NCI-H82 treated with DMSO at 0.1 percent for 48 hours (cell line): Measurements from ENCODE around the gene MAMDC2.
A peak's percentile ranks its signal among the peaks of the same experiment; 100 is the strongest.

ENCODE experiments used
- DNase-seq: peaks from one replicate; lab custom pipeline; 2025; ENCODE audit not compliant: unreplicated experiment; lab: John Stamatoyannopoulos, UW

The MAMDC2 gene

GRCh38 chr9:70043689-70044489, at the start of gene MAMDC2:
Gene MAMDC2, plus strand, starts transcription at chr9:70043848. Its CDS starts 350 bp downstream, at chr9:70044198.
- no peak for DNase-seq

GRCh38 chr9:69995846-69996245, 47.8 kb upstream of the MAMDC2 start:
- no peak for DNase-seq

- no peak for DNase-seq
Observed at GRCh38 chr9:69996967-69997366, 46.7 kb upstream of the MAMDC2 start.

- DNase-seq, result no peak
Observed at GRCh38 chr9:69997524-69997923, 46.1 kb upstream of the MAMDC2 start.

- DNase-seq, result no peak
Observed at GRCh38 chr9:69999315-69999714, 44.3 kb upstream of the MAMDC2 start.

GRCh38 chr9:70000469-70000868, 43.2 kb upstream of the MAMDC2 start:
- no peak for DNase-seq

GRCh38 chr9:70003901-70004714, 39.5 kb upstream of the MAMDC2 start:
- no peak for DNase-seq

GRCh38 chr9:70006306-70006705, 37.3 kb upstream of the MAMDC2 start:
- no peak for DNase-seq

GRCh38 chr9:70007831-70008230, 35.8 kb upstream of the MAMDC2 start:
- DNase-seq, result no peak

GRCh38 chr9:70010015-70010414, 33.6 kb upstream of the MAMDC2 start:
- DNase-seq, result no peak

GRCh38 chr9:70011366-70011765, 32.3 kb upstream of the MAMDC2 start:
- DNase-seq, result no peak

GRCh38 chr9:70012569-70012968, 31.1 kb upstream of the MAMDC2 start:
- no peak for DNase-seq

GRCh38 chr9:70013598-70014196, 30.0 kb upstream of the MAMDC2 start:
- DNase-seq, result no peak

- no peak for DNase-seq
Observed at GRCh38 chr9:70015099-70015498, 28.5 kb upstream of the MAMDC2 start.

- peak; percentile 30 for DNase-seq
Observed at GRCh38 chr9:70020217-70020616, 23.4 kb upstream of the MAMDC2 start.

GRCh38 chr9:70020991-70021571, 22.6 kb upstream of the MAMDC2 start:
- no peak for DNase-seq

- no peak for DNase-seq
Observed at GRCh38 chr9:70028287-70028686, 15.4 kb upstream of the MAMDC2 start.

GRCh38 chr9:70030156-70030555, 13.5 kb upstream of the MAMDC2 start:
- no peak for DNase-seq

GRCh38 chr9:70031141-70031545, 12.5 kb upstream of the MAMDC2 start:
- DNase-seq, result no peak

GRCh38 chr9:70034271-70034711, 9.4 kb upstream of the MAMDC2 start:
- no peak for DNase-seq

GRCh38 chr9:70035691-70036090, 8.0 kb upstream of the MAMDC2 start:
- DNase-seq, result no peak
